Naive thymus-derived CD4-positive, alpha-beta T cell (primary cell): ENCODE measurements around the gene MLXIP. TPM values are rescaled to one million over a fixed set of nuclear protein-coding genes. Genes with fewer than 3 reads are reported as not detected.

Experiments
- ATAC-seq: fragments of 150-1000 bp; cut with Tn5 transposase; 2 replicates; pipeline ENCODE4 v1.10.0; 2021; ENCODE audit warnings: mild to moderate bottlenecking, moderate library complexity
- CTCF ChIA-PET: fragments of 350-600 bp; sonication (Branson Sonifier 250); formaldehyde crosslinking; loops from one replicate; lab custom pipeline; 2021; ENCODE audit warnings: antibody characterized with exemption; lab: Charles Lee
- POLR2A ChIA-PET: fragments of 350-600 bp; sonication (Branson Sonifier 250); formaldehyde crosslinking; loops from one replicate; lab custom pipeline; 2021; ENCODE audit warnings: antibody characterized with exemption, inconsistent platforms; lab: Charles Lee
- DNase-seq, 9 donors: peaks; one replicate each; pipeline versions ENCODE4 v3.0.0 to v3.0.0-alpha.2; 2020 to 2022; ENCODE audit warnings: mixed read lengths in 1 of 9
- H3K27ac ChIP-seq: one replicate; pipeline ENCODE4 v1.7.0; 2013; ENCODE audit warnings: mild to moderate bottlenecking, low read depth, low read length, moderate library complexity
- H3K27me3 ChIP-seq, 2 donors: one replicate each; pipeline ENCODE4 v1.7.0; 2013; ENCODE audit warnings: low read length in 2 of 2, mild to moderate bottlenecking in 2 of 2, moderate library complexity in 2 of 2; ENCODE audit not compliant: control insufficient read depth in 2 of 2, insufficient read depth in 2 of 2
- H3K36me3 ChIP-seq, 3 experiments: 1 replicate in 2 of 3; 2 replicates in 1 of 3; pipeline ENCODE4 v1.7.0; 2013; ENCODE audit warnings: low read length in 3 of 3, mild to moderate bottlenecking in 3 of 3, moderate library complexity in 1 of 3; ENCODE audit not compliant: insufficient read depth in 3 of 3, control insufficient read depth in 2 of 3
- H3K4me1 ChIP-seq, 2 donors: one replicate each; pipeline ENCODE4 v1.7.0; 2013; ENCODE audit warnings: low read length in 2 of 2, mild to moderate bottlenecking in 2 of 2, moderate library complexity in 1 of 2; ENCODE audit not compliant: control insufficient read depth in 2 of 2, insufficient read depth in 2 of 2
- H3K4me3 ChIP-seq: 2 replicates; pipeline ENCODE4 v1.7.0; 2013; ENCODE audit warnings: mild to moderate bottlenecking, low read length
- H3K9me3 ChIP-seq, 3 experiments: 1 replicate in 2 of 3; 2 replicates in 1 of 3; pipeline ENCODE4 v1.7.0; 2013; ENCODE audit warnings: low read length in 3 of 3; ENCODE audit not compliant: control insufficient read depth in 2 of 3
- H3K27ac Mint-ChIP-seq, 9 donors: one replicate each; pipeline ENCODE4 v1.8.0; 2020 to 2022; ENCODE audit warnings: mixed read lengths in 9 of 9, mild to moderate bottlenecking in 8 of 9, moderate library complexity in 5 of 9, inconsistent platforms in 2 of 9
- H3K27me3 Mint-ChIP-seq, 5 donors: one replicate each; pipeline ENCODE4 v1.8.0; 2021 to 2022; ENCODE audit warnings: mixed read lengths in 5 of 5, mild to moderate bottlenecking in 1 of 5
- H3K36me3 Mint-ChIP-seq, 5 donors: one replicate each; pipeline ENCODE4 v1.8.0; 2020 to 2022; ENCODE audit warnings: mixed read lengths in 5 of 5, mild to moderate bottlenecking in 3 of 5, inconsistent platforms in 1 of 5
- H3K4me1 Mint-ChIP-seq, 7 donors: one replicate each; pipeline ENCODE4 v1.8.0; 2020 to 2022; ENCODE audit warnings: mixed read lengths in 7 of 7, mild to moderate bottlenecking in 3 of 7, inconsistent platforms in 1 of 7
- H3K4me3 Mint-ChIP-seq, 10 donors: one replicate each; pipeline ENCODE4 v1.8.0; 2020 to 2022; ENCODE audit warnings: mild to moderate bottlenecking in 10 of 10, mixed read lengths in 10 of 10, moderate library complexity in 6 of 10, inconsistent platforms in 2 of 10
- H3K9me3 Mint-ChIP-seq, 11 donors: one replicate each; pipeline ENCODE4 v1.8.0; 2020 to 2022; ENCODE audit warnings: mixed read lengths in 11 of 11, mild to moderate bottlenecking in 4 of 11, inconsistent platforms in 1 of 11, moderate library complexity in 1 of 11
- intact Hi-C, 2 donors: fragments of 100-400 bp; cut with micrococcal nuclease; formaldehyde crosslinking; loops; one replicate each; pipeline ENCODE4 v1.15.1; 2023
- polyA plus RNA-seq, 2 donors: library from polyadenylated mRNA; unstranded; fragments of 300-500 nt; fragmentation: Illumina TruSeq; gene quantifications; one replicate each; pipeline ENCODE4 v1.2.3, GENCODE V29; 2021
- total RNA-seq, 6 experiments: library from RNA in 5 of 6; stranded (reverse) in 5 of 6; gene quantifications; 1 replicate in 5 of 6; 2 replicates in 1 of 6; pipeline ENCODE4 v1.2.3 and lab custom pipeline; 2021 to 2026

The MLXIP gene
- total and polyA plus RNA-seq, 7 experiments from 2014 or later: 17.4 to 123 (median 100) TPM

GRCh38 chr12:122126713-122127597 lies 48.4 kb downstream of the MLXIP start:
- H3K4me3 ChIP-seq: no peak overlapping the region
- POLR2A ChIA-PET: no interaction called here
- Mint-ChIP-seq H3K4me1 (peaks cover 17 to 34% (median 28%) of the 10 kb centered on the region in 7 donors), H3K9me3 (no peaks in the 10 kb centered on the region), H3K27me3 (no peaks in the 10 kb centered on the region), H3K36me3 (peaks cover 5 to 19% (median 8%) of the 10 kb centered on the region in 5 donors), H3K4me3 (no peak overlapping the region), H3K27ac (peak overlapping the region in 3 of 9 donors; percentile 4 to 43 (median 36))
- intact Hi-C loops: no loop called here
- H3K4me1 ChIP-seq: peaks cover 7 to 8% of the 10 kb centered on the region in 2 donors
- peaks cover 0 to 55% (median 19%) of the 10 kb centered on the region in 3 experiments for H3K36me3 ChIP-seq
- H3K27ac ChIP-seq: no peak overlapping the region
- DNase-seq (no peak), ATAC-seq (no peak)
- no peaks in the 10 kb centered on the region for H3K9me3 ChIP-seq
- no peaks in the 10 kb centered on the region for H3K27me3 ChIP-seq
- CTCF ChIA-PET: interaction anchor here (1.1 kb wide), 1 partner anchor 29 kb away, joined by 3 read pairs; no protein-coding TSS in a partner anchor

- peaks cover 5 to 24% (median 8%) of the 10 kb centered on the region in 5 donors for H3K36me3 Mint-ChIP-seq
- CTCF ChIA-PET: interaction anchor here (1.7 kb wide), 1 partner anchor 73 kb away, joined by 5 read pairs; no protein-coding TSS in a partner anchor
- H3K27ac Mint-ChIP-seq: no peak overlapping the region
- H3K4me3 Mint-ChIP-seq: no peak overlapping the region
- Histone ChIP-seq H3K4me1 (peaks cover 6 to 7% of the 10 kb centered on the region in 2 donors), H3K36me3 (peaks cover 0 to 64% (median 26%) of the 10 kb centered on the region in 3 experiments), H3K27ac (no peak overlapping the region), H3K4me3 (no peak overlapping the region), H3K27me3 (no peaks in the 10 kb centered on the region), H3K9me3 (no peaks in the 10 kb centered on the region)
- peaks cover 12 to 27% (median 25%) of the 10 kb centered on the region in 7 donors for H3K4me1 Mint-ChIP-seq
- no peaks in the 10 kb centered on the region for H3K27me3 Mint-ChIP-seq
- ATAC-seq (no peak), DNase-seq (no peak)
- POLR2A ChIA-PET: no interaction called here
- H3K9me3 Mint-ChIP-seq: no peaks in the 10 kb centered on the region
- intact Hi-C loops: no loop called here
Observed at GRCh38 chr12:122127839-122128238, 49.3 kb downstream of the MLXIP start.

- Mint-ChIP-seq H3K4me3 (no peak overlapping the region), H3K4me1 (peaks cover 6 to 20% (median 19%) of the 10 kb centered on the region in 7 donors), H3K9me3 (peaks cover 0 to under 1% (median 0%) of the 10 kb centered on the region in 11 donors), H3K27ac (peak overlapping the region in 1 of 9 donors; percentile 33), H3K27me3 (no peaks in the 10 kb centered on the region), H3K36me3 (peaks cover 5 to 31% (median 8%) of the 10 kb centered on the region in 5 donors)
- Histone ChIP-seq H3K9me3 (no peaks in the 10 kb centered on the region), H3K36me3 (peaks cover 0 to 70% (median 30%) of the 10 kb centered on the region in 3 experiments), H3K27me3 (no peaks in the 10 kb centered on the region), H3K4me1 (peaks cover 0 to under 1% of the 10 kb centered on the region in 2 donors), H3K4me3 (no peak overlapping the region), H3K27ac (no peak overlapping the region)
- CTCF ChIA-PET: interaction anchor here (1.7 kb wide), 1 partner anchor 74 kb away, joined by 5 read pairs; no protein-coding TSS in a partner anchor
- POLR2A ChIA-PET: no interaction called here
- DNase-seq (no peak), ATAC-seq (no peak)
- intact Hi-C loops: no loop called here
Observed at GRCh38 chr12:122128481-122128880, 49.9 kb downstream of the MLXIP start.

GRCh38 chr12:122129131-122129530 lies 50.6 kb downstream of the MLXIP start:
- POLR2A ChIA-PET: no interaction called here
- intact Hi-C loops: no loop called here
- Histone ChIP-seq H3K4me1 (no peaks in the 10 kb centered on the region), H3K9me3 (no peaks in the 10 kb centered on the region), H3K27ac (no peak overlapping the region), H3K4me3 (no peak overlapping the region), H3K36me3 (peaks cover 0 to 76% (median 30%) of the 10 kb centered on the region in 3 experiments), H3K27me3 (no peaks in the 10 kb centered on the region)
- Mint-ChIP-seq H3K36me3 (peaks cover 5 to 37% (median 8%) of the 10 kb centered on the region in 5 donors), H3K9me3 (peaks cover 0 to 3% (median 0%) of the 10 kb centered on the region in 11 donors), H3K27me3 (no peaks in the 10 kb centered on the region), H3K4me1 (peaks cover 3 to 17% (median 15%) of the 10 kb centered on the region in 7 donors), H3K27ac (no peak overlapping the region), H3K4me3 (no peak overlapping the region)
- ATAC-seq: no peak
- DNase-seq: no peak
- CTCF ChIA-PET: interaction anchor here (1.7 kb wide), 1 partner anchor 75 kb away, joined by 5 read pairs; no protein-coding TSS in a partner anchor

- Histone ChIP-seq H3K4me1 (no peaks in the 10 kb centered on the region), H3K36me3 (peaks cover 0 to 82% (median 31%) of the 10 kb centered on the region in 3 experiments), H3K27ac (no peak overlapping the region), H3K9me3 (no peaks in the 10 kb centered on the region), H3K27me3 (no peaks in the 10 kb centered on the region), H3K4me3 (no peak overlapping the region)
- ChIA-PET POLR2A (no interaction called here), CTCF (interaction anchor here (1.8 kb wide), 1 partner anchor 63 kb away, joined by 5 read pairs; no protein-coding TSS in a partner anchor)
- no peaks in the 10 kb centered on the region for H3K27me3 Mint-ChIP-seq
- H3K27ac Mint-ChIP-seq: no peak overlapping the region
- ATAC-seq: no peak
- intact Hi-C loops: loop anchor here in 1 of 2 donors (2.0 kb wide), 1 partner anchor 227 kb away; no protein-coding TSS in a partner anchor
- DNase-seq: no peak
- peaks cover 5 to 42% (median 8%) of the 10 kb centered on the region in 5 donors for H3K36me3 Mint-ChIP-seq
- H3K9me3 Mint-ChIP-seq: peaks cover 0 to 3% (median 0%) of the 10 kb centered on the region in 11 donors
- H3K4me1 Mint-ChIP-seq: peaks cover 3 to 14% (median 14%) of the 10 kb centered on the region in 7 donors
- H3K4me3 Mint-ChIP-seq: no peak overlapping the region
Observed at GRCh38 chr12:122130150-122130549, 51.6 kb downstream of the MLXIP start.

- Mint-ChIP-seq H3K36me3 (peaks cover 0 to 42% (median 4%) of the 10 kb centered on the region in 5 donors), H3K27me3 (no peaks in the 10 kb centered on the region), H3K27ac (peak overlapping the region in 1 of 9 donors; percentile 78), H3K4me3 (no peak overlapping the region), H3K4me1 (peaks cover 0 to 4% (median 0%) of the 10 kb centered on the region in 7 donors), H3K9me3 (peaks cover 0 to 3% (median 0%) of the 10 kb centered on the region in 11 donors)
- intact Hi-C loops: no loop called here
- Histone ChIP-seq H3K36me3 (peaks cover 0 to 90% (median 30%) of the 10 kb centered on the region in 3 experiments), H3K27ac (no peak overlapping the region), H3K4me3 (no peak overlapping the region), H3K9me3 (no peaks in the 10 kb centered on the region), H3K4me1 (no peaks in the 10 kb centered on the region), H3K27me3 (no peaks in the 10 kb centered on the region)
- ATAC-seq: no peak
- POLR2A ChIA-PET: no interaction called here
- no peak for DNase-seq
- CTCF ChIA-PET: interaction anchor here (0.7 to 1.6 kb wide), 2 partner anchors 10 to 1406 kb away, joined by 3 to 7 read pairs; no protein-coding TSS in a partner anchor
Observed at GRCh38 chr12:122133192-122133950, 54.8 kb downstream of the MLXIP start.
